ENCODE data around the gene LCP2. TPM values are rescaled to one million over a fixed set of nuclear protein-coding genes. Genes with fewer than 3 reads are reported as not detected.

Gene LCP2
- total RNA-seq, 1 experiment from 2014 or later, result 0.72 TPM

- POLR2A ChIA-PET, result interaction anchor here (1.0 kb wide), 1 partner anchor 113 kb away, joined by 3 read pairs; no protein-coding TSS in a partner anchor
- TF ChIP-seq NR3C1 (CRISPR knock-in tag; conservative IDR thresholded peaks at IDR 0.05; ENCODE audit: low read depth), result no peak
- TF ChIP-seq GABPB1 (CRISPR knock-in tag; IDR thresholded peaks at IDR 0.05), result no peak
- no peak for TF ChIP-seq ATF6 (CRISPR knock-in tag; IDR thresholded peaks at IDR 0.05)
- no peak for TF ChIP-seq TCF7 (CRISPR knock-in tag; IDR thresholded peaks at IDR 0.05; ENCODE audit: low read depth)
- no peak for TF ChIP-seq CBFB (CRISPR knock-in tag; IDR thresholded peaks at IDR 0.05; ENCODE audit: low read depth)
- TF ChIP-seq ZNF512 (CRISPR knock-in tag; IDR thresholded peaks at IDR 0.05; ENCODE audit: borderline replicate concordance), result no peak
- Mint-ChIP-seq H3K9me3 (no peaks in the 10 kb centered on the region), H3K4me1 (peaks cover 54% of the 10 kb centered on the region), H3K27me3 (ENCODE audit: low read depth) (no peaks in the 10 kb centered on the region), H3K36me3 (no peaks in the 10 kb centered on the region), H3K27ac (no peak overlapping the region), H3K4me3 (no peak overlapping the region)
- CTCF ChIA-PET, result interaction anchor here (0.6 to 4.4 kb wide), 62 partner anchors 8 to 408 kb away, joined by 3 to 92 read pairs (median 5); partner anchors contain the start of genes KCNMB1 and LCP2
- no peak for ATAC-seq
- DNase-seq (ENCODE audit: low spot score), result no peak
These were observed 71.4 kb downstream of the LCP2 start for GRCh38 chr5:170226129-170226615.

DNA sequence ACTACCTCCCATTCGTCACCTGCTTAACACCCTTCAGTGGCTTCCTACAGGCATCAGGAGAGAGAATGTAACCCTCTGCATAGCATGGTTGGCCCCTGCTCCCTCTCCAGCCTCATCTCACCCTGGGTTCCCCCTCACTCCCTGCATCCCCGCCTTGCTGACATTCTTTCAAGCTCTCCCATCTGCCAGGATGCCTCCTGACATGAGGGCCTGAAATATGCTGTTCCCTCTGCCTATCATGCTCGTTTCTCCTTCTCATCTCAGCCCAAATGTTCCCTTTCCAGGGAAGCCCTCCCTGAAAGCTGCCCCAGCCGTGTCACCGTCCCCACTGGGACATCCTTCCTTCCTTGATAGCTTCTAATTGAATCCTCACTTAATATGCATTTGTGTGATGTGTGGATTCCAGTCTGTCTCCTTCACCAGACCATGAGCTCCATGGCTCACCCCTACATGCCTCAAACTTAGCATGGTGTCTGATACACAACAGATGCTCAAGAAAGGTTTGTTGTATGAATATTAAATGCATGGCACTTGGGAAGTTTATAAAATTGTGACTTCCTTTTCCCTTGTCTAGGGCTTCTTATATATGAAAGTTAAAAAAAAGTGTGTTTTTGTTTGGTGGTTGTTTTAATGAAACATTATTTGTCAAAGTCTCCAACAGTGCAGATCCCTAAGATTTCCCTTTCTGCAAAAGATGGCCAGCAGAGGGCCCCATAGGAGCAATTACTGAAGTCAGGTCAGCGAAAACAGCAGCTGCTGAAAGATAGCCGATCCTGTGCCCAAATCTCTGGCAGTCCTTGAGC, 72.0 kb downstream of the LCP2 start:
- Mint-ChIP-seq H3K36me3 (no peaks in the 10 kb centered on the region), H3K4me3 (no peak overlapping the region)

DNA sequence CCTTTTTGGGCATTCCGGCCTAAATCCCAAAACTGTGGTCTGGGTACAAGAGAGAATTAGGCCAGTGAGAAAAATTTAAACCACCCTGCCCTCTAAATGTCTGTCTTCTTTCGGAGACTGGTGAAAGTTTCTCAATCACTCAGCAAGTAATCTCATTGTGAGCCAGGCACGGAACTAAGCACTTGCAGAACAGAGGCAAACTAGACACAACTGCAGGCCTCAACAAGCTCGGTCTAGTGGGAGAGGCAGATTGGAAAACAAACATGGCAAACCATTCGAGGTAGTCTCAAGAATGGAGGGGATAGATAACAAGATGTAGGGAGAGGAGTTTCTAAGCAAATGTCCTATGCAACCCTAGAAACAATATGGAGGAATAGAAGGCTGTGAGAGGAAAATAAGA, 73.7 kb downstream of the LCP2 start:
- CTCF ChIA-PET, result interaction anchor here (1.0 to 2.1 kb wide), 6 partner anchors 40 to 197 kb away, joined by 3 to 9 read pairs (median 4); no protein-coding TSS in a partner anchor
- Mint-ChIP-seq H3K9me3 (no peaks in the 10 kb centered on the region), H3K27me3 (ENCODE audit: low read depth) (peaks cover 19% of the 10 kb centered on the region), H3K4me1 (peaks cover 70% of the 10 kb centered on the region), H3K36me3 (no peaks in the 10 kb centered on the region), H3K27ac (no peak overlapping the region), H3K4me3 (no peak overlapping the region)
- POLR2A ChIA-PET, result no interaction called here
- DNase-seq (ENCODE audit: low spot score) (no peak), ATAC-seq (no peak)
- TF ChIP-seq AR (CRISPR knock-in tag; IDR thresholded peaks at IDR 0.05), result no peak
- no peak for TF ChIP-seq FOXP1 (CRISPR knock-in tag; IDR thresholded peaks at IDR 0.05; ENCODE audit: borderline replicate concordance)
- no peak for TF ChIP-seq CREM (CRISPR knock-in tag; IDR thresholded peaks at IDR 0.05)
- TF ChIP-seq EMX1 (CRISPR knock-in tag; IDR thresholded peaks at IDR 0.05), result no peak
- TF ChIP-seq ZNF671 (CRISPR knock-in tag; IDR thresholded peaks at IDR 0.05), result no peak
- TF ChIP-seq ATF1 (CRISPR knock-in tag; IDR thresholded peaks at IDR 0.05), result no peak
- no peak for TF ChIP-seq ZNF219 (CRISPR knock-in tag; IDR thresholded peaks at IDR 0.05; ENCODE audit: borderline replicate concordance)
- TF ChIP-seq NR2C2 (CRISPR knock-in tag; IDR thresholded peaks at IDR 0.05), result no peak
- TF ChIP-seq TCF7 (CRISPR knock-in tag; IDR thresholded peaks at IDR 0.05; ENCODE audit: low read depth), result no peak
- TF ChIP-seq TEAD4 (CRISPR knock-in tag; IDR thresholded peaks at IDR 0.05), result no peak

More for the DNA sequence above, 72.0 kb downstream of the LCP2 start:
- DNase-seq (ENCODE audit: low spot score) (peak; percentile 81), ATAC-seq (peak; percentile 60)
- TF ChIP-seq FOXK1 (CRISPR knock-in tag; IDR thresholded peaks at IDR 0.05), result no peak
- no peak for TF ChIP-seq SP1 (CRISPR knock-in tag; conservative IDR thresholded peaks at IDR 0.05)
- TF ChIP-seq MAX (CRISPR knock-in tag; IDR thresholded peaks at IDR 0.05), result no peak
- TF ChIP-seq CTCF (IDR thresholded peaks at IDR 0.05), result peak; percentile 53; the same call in 1 of the 2 replicates
- Mint-ChIP-seq H3K9me3 (no peaks in the 10 kb centered on the region), H3K27ac (no peak overlapping the region), H3K27me3 (ENCODE audit: low read depth) (peaks cover 6% of the 10 kb centered on the region), H3K4me1 (peaks cover 60% of the 10 kb centered on the region)
- POLR2A ChIA-PET, result interaction anchor here (0.6 to 1.0 kb wide), 2 partner anchors 114 to 196 kb away, joined by 3 read pairs; no protein-coding TSS in a partner anchor
- CTCF ChIA-PET, result interaction anchor here (0.6 to 4.4 kb wide), 60 partner anchors 8 to 408 kb away, joined by 3 to 92 read pairs (median 5); partner anchors contain the start of genes KCNMB1 and LCP2

Measured in WTC11 (cell line).